ENCODE results near the gene ZNF512.
"Not testable (repeated sequence)": the region's sequence is repeated elsewhere in the genome, so short reads cannot be mapped to it uniquely, and the experiment has no call there.

ZNF512 gene

GRCh38 chr2:27582129-27582694, 630 bp upstream of the ZNF512 start:
- DNase-seq (ENCODE audit: low spot score) = no peak

GRCh38 chr2:27583390-27583915, 611 bp downstream of the ZNF512 start:
- no peak for DNase-seq (ENCODE audit: low spot score)

DNA sequence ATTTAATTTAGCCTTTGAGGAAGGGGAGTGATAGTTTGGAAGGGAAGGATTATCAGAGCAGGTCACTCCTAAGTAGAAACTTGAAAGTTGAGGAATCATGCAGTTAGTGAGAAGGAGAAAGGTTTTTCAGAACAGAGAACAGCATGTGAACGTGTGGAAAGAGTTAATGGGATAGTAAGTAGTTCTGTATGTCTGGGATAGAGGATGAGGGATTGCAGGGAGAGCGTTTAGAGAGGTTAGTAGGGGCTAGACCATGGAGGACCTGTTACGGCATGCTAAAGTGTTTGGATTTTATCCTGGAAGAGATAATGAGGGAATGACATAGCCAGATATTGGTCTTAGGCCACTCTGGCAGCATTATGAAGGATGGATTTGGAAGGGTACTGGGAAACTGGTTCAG, 1.8 kb downstream of the ZNF512 start:
- no peak for DNase-seq (ENCODE audit: low spot score)

DNA sequence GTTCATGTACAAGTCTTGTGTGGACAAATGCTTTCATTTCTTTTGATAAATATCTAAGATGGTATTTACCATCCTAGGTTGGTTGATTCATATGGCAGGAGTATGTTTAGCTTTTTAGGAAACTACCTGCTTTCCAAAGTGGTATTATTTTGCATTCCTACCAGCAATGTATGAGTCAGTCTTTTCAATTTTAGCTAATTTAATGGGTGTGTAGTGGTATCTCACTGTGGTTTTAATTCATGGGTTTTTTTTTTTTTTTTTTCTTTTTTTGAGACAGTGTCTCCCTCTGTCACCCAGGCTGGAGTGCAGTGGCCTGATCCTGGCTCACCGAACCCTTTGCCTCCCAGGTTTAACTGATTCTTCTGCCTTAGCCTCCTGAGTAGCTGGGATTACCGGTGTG, 4.2 kb downstream of the ZNF512 start:
- DNase-seq (ENCODE audit: low spot score) = no peak

- no peak for DNase-seq (ENCODE audit: low spot score)
Observed at GRCh38 chr2:27588308-27588707, 5.5 kb downstream of the ZNF512 start.

DNA sequence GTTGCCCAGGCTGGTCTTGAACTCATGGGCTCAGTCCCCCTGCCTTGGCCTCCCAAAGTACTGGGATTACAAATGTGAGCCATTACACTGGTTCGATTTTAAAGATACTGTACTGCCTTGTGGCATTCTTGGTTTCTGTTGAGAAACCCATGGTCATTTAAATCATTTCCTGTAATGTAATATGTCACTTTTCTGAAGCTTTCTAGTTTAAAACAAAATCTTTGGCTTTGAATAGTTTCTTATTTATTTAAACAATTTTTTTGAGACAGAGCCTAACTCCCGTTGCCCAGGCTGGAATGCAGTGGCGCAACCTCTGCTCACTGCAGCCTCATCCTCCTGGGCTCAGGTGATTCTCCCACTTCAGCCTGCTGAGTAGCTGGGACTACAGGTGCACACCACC, 8.9 kb downstream of the ZNF512 start:
- DNase-seq (ENCODE audit: low spot score) = no peak

- no peak for DNase-seq (ENCODE audit: low spot score)
Observed at GRCh38 chr2:27593240-27593639, 10.4 kb downstream of the ZNF512 start.

- not testable (repeated sequence) for DNase-seq (ENCODE audit: low spot score)
Observed at GRCh38 chr2:27594020-27594703, 11.3 kb downstream of the ZNF512 start.

GRCh38 chr2:27595412-27595811, 12.6 kb downstream of the ZNF512 start:
- not testable (repeated sequence) for DNase-seq (ENCODE audit: low spot score)

- no peak for DNase-seq (ENCODE audit: low spot score)
Observed at GRCh38 chr2:27596627-27597026, 13.8 kb downstream of the ZNF512 start.

DNA sequence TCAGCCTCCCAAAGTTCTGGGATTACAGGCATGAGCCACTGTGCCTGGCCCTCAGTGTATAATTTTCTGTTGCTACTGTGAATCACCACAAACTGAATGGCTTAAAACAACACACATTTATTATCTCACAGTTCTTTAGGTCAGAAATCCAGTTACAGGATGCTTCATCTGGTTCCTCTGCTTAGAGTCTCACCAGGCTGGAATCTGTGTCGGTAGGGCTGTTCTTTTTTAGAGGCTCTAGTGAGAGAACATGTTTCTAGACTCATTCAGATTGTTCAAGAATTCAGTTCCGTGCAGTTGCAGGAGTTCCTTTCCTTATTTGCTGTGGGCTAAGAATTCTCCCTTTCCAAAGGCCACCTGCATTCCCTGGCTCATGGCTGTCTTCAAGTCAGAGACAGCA, 23.8 kb downstream of the ZNF512 start:
- no peak for DNase-seq (ENCODE audit: low spot score)

DNA sequence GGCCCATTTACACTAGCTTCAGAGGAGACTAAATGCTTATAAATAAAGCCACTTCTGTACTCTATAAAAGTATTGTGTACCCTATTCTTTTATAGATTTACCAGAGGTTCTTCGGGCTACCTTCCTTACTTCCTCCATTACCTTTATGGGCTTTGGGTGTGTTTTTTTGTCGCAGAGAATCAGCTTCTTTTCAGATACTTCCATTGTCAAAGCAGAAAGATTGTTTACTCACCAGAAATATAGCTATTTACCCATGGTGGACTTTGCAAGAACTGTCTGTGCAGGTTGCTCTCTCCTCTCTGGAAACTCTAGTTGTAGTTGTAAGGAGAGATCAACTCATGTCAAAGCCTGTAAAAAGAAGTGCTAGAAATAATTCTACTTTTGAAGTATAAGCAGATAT, 31.1 kb downstream of the ZNF512 start:
- no peak for DNase-seq (ENCODE audit: low spot score)

GRCh38 chr2:27615316-27615715, 32.5 kb downstream of the ZNF512 start:
- DNase-seq (ENCODE audit: low spot score) = no peak

GRCh38 chr2:27621524-27621923, 38.7 kb downstream of the ZNF512 start:
- no peak for DNase-seq (ENCODE audit: low spot score)

GRCh38 chr2:27622921-27623384, 40.1 kb downstream of the ZNF512 start:
- no peak for DNase-seq (ENCODE audit: low spot score)

DNA sequence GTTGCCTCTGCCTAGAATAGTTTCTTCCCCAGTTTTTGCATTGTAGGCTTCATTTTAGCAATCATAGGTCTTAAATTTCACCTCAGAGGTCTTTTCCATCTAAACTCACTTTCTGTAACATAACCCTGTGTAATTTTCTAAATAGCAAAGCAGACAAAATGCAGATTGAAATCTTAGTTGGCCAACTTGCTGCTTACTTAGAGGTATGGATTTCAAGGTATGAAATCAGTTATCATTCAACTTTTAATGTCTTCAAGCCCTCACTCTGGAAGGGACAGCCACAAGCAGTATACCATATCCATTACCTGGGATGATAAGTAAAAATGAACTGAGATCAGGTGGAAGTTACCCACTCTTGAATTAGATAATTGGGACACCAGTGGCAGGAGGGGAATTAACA, 42.1 kb downstream of the ZNF512 start:
- no peak for DNase-seq (ENCODE audit: low spot score)

GRCh38 chr2:27626323-27626722, 43.5 kb downstream of the ZNF512 start:
- not testable (repeated sequence) for DNase-seq (ENCODE audit: low spot score)

- not testable (repeated sequence) for DNase-seq (ENCODE audit: low spot score)
Observed at GRCh38 chr2:27626921-27627320, 44.1 kb downstream of the ZNF512 start.

DNA sequence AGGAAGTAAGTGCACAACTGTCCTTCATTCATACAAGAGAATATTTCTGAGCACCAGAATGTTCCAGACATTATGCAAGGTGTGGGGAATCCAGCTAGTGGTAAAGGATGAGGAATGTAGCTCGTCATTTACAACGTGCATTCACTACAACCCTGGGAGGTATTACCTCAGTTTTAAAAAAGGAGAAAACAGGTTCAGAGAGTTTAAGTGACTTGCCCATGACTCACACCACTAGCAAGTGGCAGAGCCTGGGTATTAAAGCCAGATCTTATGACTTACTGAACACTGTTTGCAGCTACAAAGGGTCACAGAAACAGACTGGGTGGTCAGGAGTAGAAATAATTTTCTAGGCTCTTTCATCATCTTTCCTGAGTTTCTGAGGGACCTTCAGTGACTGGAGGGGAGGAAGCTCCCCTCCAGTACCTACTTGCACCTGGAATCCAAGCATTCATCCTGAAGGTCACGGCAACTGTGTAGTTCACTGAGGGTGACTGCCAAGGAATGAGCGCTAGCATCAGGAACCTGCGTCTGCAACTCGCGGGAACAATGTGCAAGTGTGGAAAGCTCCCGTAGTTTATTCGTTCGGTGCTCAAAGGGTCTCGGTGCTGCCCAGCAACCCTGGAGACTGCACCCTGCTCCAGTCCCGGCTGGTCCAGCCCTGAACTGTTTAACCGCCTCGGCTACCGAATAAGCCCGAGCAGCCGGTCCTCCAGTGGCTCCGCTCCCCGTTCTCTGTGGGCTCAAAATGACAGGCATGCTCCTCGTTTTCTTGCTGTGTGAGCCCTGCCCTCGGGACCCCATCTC, 45.3 kb downstream of the ZNF512 start:
- no peak for DNase-seq (ENCODE audit: low spot score)

- DNase-seq (ENCODE audit: low spot score) = peak; percentile 93
Observed at GRCh38 chr2:27628767-27629709, 46.2 kb downstream of the ZNF512 start, which contains the start of the genes CCDC121 and GPN1. TSS of gene CCDC121 (minus strand) at chr2:27629012. CDS start at chr2:27627799, 1,213 bp downstream. TSS of gene GPN1 (plus strand) at chr2:27629050. CDS start at chr2:27629059, 9 bp downstream.

DNA sequence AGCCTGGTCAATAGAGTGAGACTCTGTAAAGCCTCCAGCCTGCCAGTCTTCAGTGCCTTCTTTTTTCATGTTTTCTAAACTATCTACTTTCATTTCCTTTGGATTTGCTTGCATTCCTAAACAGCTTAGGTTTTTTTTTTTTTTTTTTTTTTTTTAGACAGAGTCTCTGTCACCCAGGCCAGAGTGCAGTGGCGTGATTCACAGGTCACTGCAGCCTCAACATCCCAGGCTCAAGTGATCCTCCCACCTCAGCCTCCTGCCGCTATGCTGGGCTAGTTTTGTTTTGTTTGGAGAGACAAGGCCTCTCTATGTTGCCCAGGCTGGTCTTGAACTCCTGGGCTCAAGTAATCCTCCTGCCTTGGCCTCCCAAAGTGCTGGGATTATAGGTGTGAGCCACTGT, 47.4 kb downstream of the ZNF512 start:
- not testable (repeated sequence) for DNase-seq (ENCODE audit: low spot score)
